ENCODE results near the gene GID4.
"Not testable (repeated sequence)": the region's sequence is repeated elsewhere in the genome, so short reads cannot be mapped to it uniquely, and the experiment has no call there.

Gene GID4

GRCh38 chr17:18038861-18039534 lies at the start of gene GID4, which contains the start of gene ATPAF2:
TSS of gene GID4 (plus strand) at chr17:18039408. CDS start at chr17:18039465, 57 bp downstream.
TSS of gene ATPAF2 (minus strand) at chr17:18039168. CDS start at chr17:18039013, 155 bp downstream.
- no peak for TF ChIP-seq Cebpa-rat (IDR thresholded peaks at IDR 0.05)
- H3K27me3 ChIP-seq: no peaks in the 10 kb centered on the region
- H3K4me1 ChIP-seq: peaks cover 46 to 61% (median 50%) of the 10 kb centered on the region in 10 experiments
- H3K9ac ChIP-seq: peak within 1 kb of the TSS; percentile 86 to 94 (median 89)
- H3K27ac ChIP-seq: peak within 1 kb of the TSS; percentile 75 to 85 (median 84)
- peaks cover 28 to 59% (median 43%) of the 10 kb centered on the region in 11 experiments; a peak in 19 of 22 replicates for H4K20me1 ChIP-seq
- H3K4me2 ChIP-seq: peak within 1 kb of the TSS; percentile 93 to 100 (median 99)
- H3K4me3 ChIP-seq: peak within 1 kb of the TSS; percentile 70 to 95 (median 86)
- H3K9me3 ChIP-seq (replicated peaks in 1 of 11): no peaks in the 10 kb centered on the region
- H3K36me3 ChIP-seq: peaks cover 0 to 14% (median 1%) of the 10 kb centered on the region in 11 experiments; a peak in 5 of 22 replicates

- H3K4me1 ChIP-seq: peaks cover 0 to 11% (median 8%) of the 10 kb centered on the region in 10 experiments; a peak in 14 of 20 replicates
- H4K20me1 ChIP-seq: no peaks in the 10 kb centered on the region; a peak in 1 of 22 replicates
- H3K36me3 ChIP-seq: no peaks in the 10 kb centered on the region
- H3K27me3 ChIP-seq: no peaks in the 10 kb centered on the region
- H3K4me2 ChIP-seq: no peak overlapping the region
- no peak for TF ChIP-seq Cebpa-rat (IDR thresholded peaks at IDR 0.05)
- H3K9me3 ChIP-seq (replicated peaks in 1 of 11): no peaks in the 10 kb centered on the region
- H3K4me3 ChIP-seq: no peak overlapping the region
- H3K9ac ChIP-seq: no peak overlapping the region
- H3K27ac ChIP-seq: no peak overlapping the region
Measured at GRCh38 chr17:17989618-17990017, 49.6 kb upstream of the GID4 start.

DNA sequence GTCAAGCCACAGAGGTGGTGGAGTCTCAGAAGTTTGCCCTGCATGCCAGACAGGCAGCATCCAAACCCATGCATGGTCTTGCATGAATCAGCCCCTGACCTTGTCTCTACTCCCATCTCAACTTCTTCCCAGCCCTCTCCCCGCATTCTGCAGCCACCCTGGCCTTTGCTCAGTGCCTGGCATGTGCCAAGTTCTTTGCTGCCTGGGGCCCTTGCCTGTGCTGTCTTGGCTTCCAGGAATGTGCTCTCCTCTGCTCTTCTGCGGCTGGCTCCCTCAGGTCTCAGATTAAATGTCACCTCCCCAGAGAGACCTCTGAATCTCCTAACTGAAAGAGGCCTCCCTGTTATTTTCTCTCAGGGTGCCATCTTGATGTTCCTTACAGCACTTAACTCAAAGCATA lies 48.9 kb upstream of the GID4 start:
- H3K27ac ChIP-seq: no peak overlapping the region
- no peaks in the 10 kb centered on the region for H3K27me3 ChIP-seq
- no peak for TF ChIP-seq Cebpa-rat (IDR thresholded peaks at IDR 0.05)
- H3K4me1 ChIP-seq: peaks cover 0 to 16% (median 12%) of the 10 kb centered on the region in 10 experiments; a peak in 14 of 20 replicates
- H3K9ac ChIP-seq: no peak overlapping the region
- H3K4me2 ChIP-seq: no peak overlapping the region
- no peaks in the 10 kb centered on the region for H3K36me3 ChIP-seq
- no peaks in the 10 kb centered on the region for H3K9me3 ChIP-seq (replicated peaks in 1 of 11)
- no peaks in the 10 kb centered on the region; a peak in 1 of 22 replicates for H4K20me1 ChIP-seq
- no peak overlapping the region for H3K4me3 ChIP-seq

- Histone ChIP-seq H3K27me3 (no peaks in the 10 kb centered on the region), H3K4me2 (no peak overlapping the region), H4K20me1 (no peaks in the 10 kb centered on the region; a peak in 1 of 22 replicates), H3K4me3 (no peak overlapping the region), H3K9ac (no peak overlapping the region), H3K9me3 (replicated peaks in 1 of 11) (no peaks in the 10 kb centered on the region), H3K27ac (no peak overlapping the region), H3K4me1 (peaks cover 0 to 16% (median 12%) of the 10 kb centered on the region in 10 experiments; a peak in 14 of 20 replicates), H3K36me3 (no peaks in the 10 kb centered on the region)
- no peak for TF ChIP-seq Cebpa-rat (IDR thresholded peaks at IDR 0.05)
Measured at GRCh38 chr17:17993366-17993765, 45.8 kb upstream of the GID4 start.

- Histone ChIP-seq H3K36me3 (no peaks in the 10 kb centered on the region), H3K4me1 (peaks cover 0 to 16% (median 12%) of the 10 kb centered on the region in 10 experiments; a peak in 14 of 20 replicates), H3K4me2 (peak overlapping the region in 8 of 11 experiments; percentile 10 to 64 (median 36); a peak in 8 of 22 replicates), H3K9me3 (replicated peaks in 1 of 11) (no peaks in the 10 kb centered on the region), H3K9ac (no peak overlapping the region), H3K4me3 (no peak overlapping the region), H3K27me3 (no peaks in the 10 kb centered on the region), H3K27ac (no peak overlapping the region), H4K20me1 (no peaks in the 10 kb centered on the region; a peak in 1 of 22 replicates)
- no peak for TF ChIP-seq Cebpa-rat (IDR thresholded peaks at IDR 0.05)
Measured at GRCh38 chr17:17993852-17994251, 45.4 kb upstream of the GID4 start.

DNA sequence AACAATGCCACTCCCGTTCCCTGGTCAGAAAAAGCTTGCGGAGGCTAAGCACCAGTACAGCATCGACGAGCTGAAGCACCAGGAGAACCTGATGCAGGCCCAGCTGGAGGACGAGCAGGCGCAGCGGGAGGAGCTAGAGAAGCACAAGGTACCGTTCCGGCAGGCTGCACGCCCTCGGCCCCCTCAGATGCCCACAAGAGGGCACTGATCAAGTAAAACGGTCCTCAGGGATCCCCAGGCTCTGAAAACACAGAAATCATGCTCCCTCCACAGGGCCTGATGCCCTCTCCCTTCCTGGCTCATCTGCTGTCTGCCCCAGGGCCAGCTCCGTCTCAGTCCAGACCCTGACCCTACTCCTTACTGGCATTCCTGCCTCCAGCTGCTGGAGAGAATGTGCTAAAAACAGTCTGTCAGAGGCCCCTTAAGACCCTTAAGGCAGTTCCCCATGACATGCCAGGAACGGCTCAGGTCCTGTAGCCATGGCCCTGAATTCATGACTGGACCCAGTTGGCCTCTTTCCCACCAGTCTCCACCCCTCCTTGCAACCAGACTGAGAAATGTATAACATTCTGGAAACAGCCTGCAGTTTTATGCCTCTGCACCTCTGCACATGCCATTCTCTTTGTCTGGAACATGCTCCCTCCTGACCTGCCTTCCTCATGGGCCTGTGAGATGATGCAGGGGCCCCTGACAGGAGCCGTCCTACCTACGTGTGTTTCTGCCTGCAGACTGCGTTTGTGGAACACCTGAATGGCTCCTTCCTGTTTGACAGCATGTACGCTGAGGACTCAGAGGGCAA lies 44.7 kb upstream of the GID4 start:
- peaks cover 0 to 21% (median 12%) of the 10 kb centered on the region in 10 experiments; a peak in 14 of 20 replicates for H3K4me1 ChIP-seq
- no peak overlapping the region for H3K4me3 ChIP-seq
- H3K4me2 ChIP-seq: peak overlapping the region in 9 of 11 experiments; percentile 10 to 64 (median 41); a peak in 13 of 22 replicates
- no peak overlapping the region; a peak in 1 of 22 replicates for H3K9ac ChIP-seq
- H3K9me3 ChIP-seq (replicated peaks in 1 of 11): no peaks in the 10 kb centered on the region
- H3K36me3 ChIP-seq: no peaks in the 10 kb centered on the region
- H4K20me1 ChIP-seq: no peaks in the 10 kb centered on the region
- TF ChIP-seq Cebpa-rat (IDR thresholded peaks at IDR 0.05): no peak
- no peaks in the 10 kb centered on the region for H3K27me3 ChIP-seq
- H3K27ac ChIP-seq: no peak overlapping the region

- not testable (repeated sequence) for H3K27me3 ChIP-seq; H4K20me1 ChIP-seq; H3K4me3 ChIP-seq; H3K9me3 ChIP-seq (replicated peaks in 1 of 11); H3K36me3 ChIP-seq; H3K4me2 ChIP-seq; H3K27ac ChIP-seq; H3K9ac ChIP-seq
- H3K4me1 ChIP-seq: peaks cover 0 to 26% (median 12%) of the 10 kb centered on the region in 10 experiments; a peak in 14 of 20 replicates
- TF ChIP-seq Cebpa-rat (IDR thresholded peaks at IDR 0.05): peak in 9 of 11 experiments; percentile 49 to 92 (median 72); a peak in 12 of 22 replicates
Measured at GRCh38 chr17:17995887-17996286, 43.3 kb upstream of the GID4 start.

DNA sequence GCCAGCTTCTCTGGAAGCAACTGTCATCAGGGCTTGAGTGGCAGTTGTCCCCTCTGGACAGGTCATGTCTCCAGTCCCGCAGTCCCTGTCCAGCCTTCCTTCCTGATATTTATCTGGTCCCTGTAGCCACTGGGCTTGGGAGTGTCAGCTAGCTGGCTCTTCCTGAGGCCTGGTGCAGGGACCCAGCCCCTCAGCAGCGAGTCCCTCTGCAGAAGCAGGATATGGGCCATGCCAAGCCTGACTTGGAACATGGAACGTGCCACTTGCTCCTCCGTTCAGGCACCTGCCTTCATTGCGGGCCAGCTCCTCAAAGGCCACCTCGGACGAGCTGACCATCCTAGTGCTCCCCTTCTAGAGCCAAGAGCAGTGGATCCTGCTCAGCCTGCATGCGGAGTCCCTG lies 40.3 kb upstream of the GID4 start:
- peaks cover 0 to 46% (median 30%) of the 10 kb centered on the region in 10 experiments; a peak in 16 of 20 replicates for H3K4me1 ChIP-seq
- H3K27ac ChIP-seq: no peak overlapping the region
- H3K27me3 ChIP-seq: no peaks in the 10 kb centered on the region
- TF ChIP-seq Cebpa-rat (IDR thresholded peaks at IDR 0.05): no peak
- no peaks in the 10 kb centered on the region for H3K36me3 ChIP-seq
- no peak overlapping the region for H3K4me3 ChIP-seq
- no peaks in the 10 kb centered on the region for H4K20me1 ChIP-seq
- no peak overlapping the region for H3K9ac ChIP-seq
- H3K9me3 ChIP-seq (replicated peaks in 1 of 11): no peaks in the 10 kb centered on the region
- peak overlapping the region in 1 of 11 experiments; percentile 28; a peak in 1 of 22 replicates for H3K4me2 ChIP-seq
